Stimulated activated CD8-positive, alpha-beta memory T cell treated with anti-CD3 and anti-CD28 coated beads, Interleukin-7, amount 100 ng/mL, for 4 hours (primary cell): Measurements from ENCODE around the gene APOBEC4.
"Not testable (repeated sequence)": the region's sequence is repeated elsewhere in the genome, so short reads cannot be mapped to it uniquely, and the experiment has no call there.

Experiments
- DNase-seq, 2 donors: peaks; one replicate each; pipeline ENCODE4 v3.0.0-alpha.2; 2020; ENCODE audit warnings: low read depth in 2 of 2

APOBEC4 gene

GRCh38 chr1:183634429-183635065 lies 18.6 kb downstream of the APOBEC4 start:
- DNase-seq = no peak

DNA sequence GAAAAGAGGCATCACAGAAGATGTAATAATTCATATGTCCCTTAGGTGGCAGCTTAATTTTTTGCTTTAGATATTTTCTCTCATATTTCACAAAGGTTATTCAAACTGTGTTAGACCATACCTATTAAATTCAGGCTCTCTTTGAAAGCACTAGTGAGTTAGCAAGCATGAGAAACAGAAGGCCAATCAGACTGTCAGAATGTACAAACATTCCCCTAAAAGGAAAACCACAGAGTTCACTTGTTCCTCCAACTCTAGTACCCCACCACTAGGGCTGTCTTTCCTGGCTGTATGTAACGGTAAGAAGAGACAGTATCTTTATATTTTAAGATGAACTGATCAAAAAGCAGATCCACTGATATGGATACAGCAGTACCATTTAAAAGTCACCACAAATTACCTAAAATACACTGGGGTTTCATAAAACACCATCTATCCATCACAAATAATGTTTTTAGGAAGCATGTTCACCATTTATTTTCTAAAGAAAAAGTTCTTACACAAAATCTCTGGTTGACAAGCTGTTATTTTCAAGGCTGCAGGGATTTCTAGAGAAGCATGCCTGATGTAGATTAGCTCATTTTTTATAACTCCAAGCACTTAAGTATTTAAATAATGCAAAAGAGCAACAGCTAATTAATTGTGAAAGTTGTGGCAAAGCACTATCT lies 19.3 kb downstream of the APOBEC4 start:
- DNase-seq = no peak

GRCh38 chr1:183632964-183633363 lies 20.2 kb downstream of the APOBEC4 start:
- DNase-seq = no peak

GRCh38 chr1:183632114-183632513 lies 21.0 kb downstream of the APOBEC4 start:
- DNase-seq = no peak

GRCh38 chr1:183630748-183631147 lies 22.4 kb downstream of the APOBEC4 start:
- DNase-seq = no peak

DNA sequence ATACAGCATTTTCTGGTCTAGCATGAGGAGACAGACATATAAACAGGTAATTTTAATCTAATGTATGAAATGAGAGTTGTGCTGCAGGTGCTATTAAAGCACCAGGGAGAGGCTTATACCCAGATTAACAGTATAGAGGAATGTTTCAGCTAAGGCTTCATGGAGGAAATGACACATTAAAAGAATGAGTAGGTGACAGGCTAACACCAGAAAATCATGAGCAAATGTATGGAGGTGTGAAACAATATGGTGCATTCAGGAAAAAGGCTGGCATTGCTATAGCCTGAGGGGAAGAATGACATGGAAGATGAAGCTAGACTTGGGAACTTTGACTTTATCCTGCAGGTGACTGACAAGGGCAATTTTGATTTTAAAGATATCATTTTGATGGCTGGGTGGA lies 24.6 kb downstream of the APOBEC4 start:
- DNase-seq = no peak

GRCh38 chr1:183626236-183626635 lies 26.9 kb downstream of the APOBEC4 start:
- DNase-seq = not testable (repeated sequence)

GRCh38 chr1:183622884-183623785 lies 30.0 kb downstream of the APOBEC4 start:
- DNase-seq = peak in 1 of 2 donors; percentile 19

- DNase-seq = no peak
These were observed 31.1 kb downstream of the APOBEC4 start for GRCh38 chr1:183622013-183622412.

DNA sequence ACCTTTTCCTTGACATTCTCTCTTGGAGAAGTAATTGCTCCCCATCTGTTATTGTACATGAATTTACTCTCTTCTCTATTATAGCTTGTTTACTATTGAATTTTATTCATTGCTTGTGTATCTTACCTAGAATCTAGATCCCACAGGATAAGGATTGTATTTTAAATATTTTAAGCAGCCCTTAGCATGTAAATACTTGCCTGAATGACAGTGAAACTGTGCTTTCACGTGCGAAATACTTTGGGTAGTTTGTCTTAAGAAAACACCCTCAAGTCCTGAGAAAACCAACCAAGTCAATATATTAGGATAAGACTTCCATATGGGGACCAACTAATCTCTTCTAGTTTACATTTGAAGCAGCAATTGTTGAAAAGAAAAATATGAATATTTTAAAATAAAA lies 32.8 kb downstream of the APOBEC4 start:
- no peak for DNase-seq

DNA sequence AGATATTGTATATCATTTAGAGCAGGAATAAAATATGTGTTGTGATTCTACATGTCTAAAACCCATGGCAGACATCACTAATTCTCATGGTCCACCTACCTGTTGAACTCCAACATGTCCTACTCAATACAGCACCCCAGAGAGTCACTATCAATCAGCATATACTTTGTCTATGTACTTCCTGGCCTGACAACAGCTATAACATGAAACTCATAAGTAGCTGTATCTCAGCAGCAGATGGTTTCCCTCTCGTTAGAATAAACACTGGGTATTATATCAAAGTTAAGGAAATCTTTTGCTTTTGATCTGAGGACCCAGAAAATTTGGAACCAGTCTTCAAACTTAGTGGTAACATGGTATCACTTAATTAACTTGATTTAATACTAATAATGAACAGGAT lies 33.3 kb downstream of the APOBEC4 start:
- DNase-seq = no peak

- DNase-seq = not testable (repeated sequence)
These were observed 34.9 kb downstream of the APOBEC4 start for GRCh38 chr1:183618202-183618601.

- DNase-seq = not testable (repeated sequence)
These were observed 40.1 kb downstream of the APOBEC4 start for GRCh38 chr1:183612975-183613374.

DNA sequence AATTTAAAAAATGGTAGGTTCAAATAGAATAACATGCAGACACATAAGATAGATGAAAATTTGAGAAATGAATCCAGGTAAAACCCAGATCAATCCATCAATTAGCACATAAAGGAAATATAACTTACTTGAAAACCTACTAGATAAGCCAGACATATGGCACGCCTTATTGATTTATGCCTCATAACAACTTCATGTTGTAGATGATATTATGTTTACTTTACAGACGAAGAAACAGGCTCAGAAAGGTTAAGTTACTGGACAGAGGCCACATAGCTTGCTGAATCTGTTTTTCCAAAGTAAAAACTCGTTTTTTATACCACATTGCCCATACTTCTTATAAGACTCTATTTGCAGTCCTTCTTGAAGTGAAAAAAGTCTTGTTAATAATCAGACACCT lies 40.7 kb downstream of the APOBEC4 start:
- DNase-seq = no peak

GRCh38 chr1:183611021-183611420 lies 42.1 kb downstream of the APOBEC4 start:
- no peak for DNase-seq

DNA sequence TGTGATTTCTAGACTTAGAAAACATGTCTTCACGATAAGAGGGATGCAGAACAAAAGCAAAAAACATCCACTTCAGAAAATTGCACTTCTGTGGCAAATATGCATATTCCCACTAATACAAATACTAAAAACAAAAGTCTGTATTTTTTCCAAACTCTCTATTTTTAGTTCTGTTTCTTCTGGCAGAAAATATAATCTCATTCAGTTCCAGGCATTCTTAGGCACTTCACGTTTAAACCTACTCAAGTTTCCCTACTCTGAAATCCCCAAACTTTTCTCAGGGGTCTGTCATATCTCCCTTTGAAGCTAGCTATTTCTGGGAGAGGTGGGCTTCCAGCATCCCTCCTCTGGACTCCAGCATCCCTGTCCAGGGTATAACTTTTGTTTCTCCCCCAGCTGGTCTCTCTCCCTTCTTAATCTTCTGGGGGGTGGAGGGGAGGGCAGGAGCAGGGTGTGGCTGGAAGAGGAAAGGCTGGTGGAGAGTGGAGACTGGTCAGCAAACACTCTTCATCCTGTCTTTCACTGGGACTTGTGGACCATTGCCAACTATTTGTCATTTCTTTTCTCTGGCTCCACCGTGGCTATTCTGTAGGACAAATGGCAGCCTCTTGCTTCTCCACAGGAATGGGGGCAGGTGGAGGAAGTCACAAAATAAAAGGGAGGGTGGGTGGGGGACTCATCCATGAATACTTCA lies 43.2 kb downstream of the APOBEC4 start:
- no peak for DNase-seq

DNA sequence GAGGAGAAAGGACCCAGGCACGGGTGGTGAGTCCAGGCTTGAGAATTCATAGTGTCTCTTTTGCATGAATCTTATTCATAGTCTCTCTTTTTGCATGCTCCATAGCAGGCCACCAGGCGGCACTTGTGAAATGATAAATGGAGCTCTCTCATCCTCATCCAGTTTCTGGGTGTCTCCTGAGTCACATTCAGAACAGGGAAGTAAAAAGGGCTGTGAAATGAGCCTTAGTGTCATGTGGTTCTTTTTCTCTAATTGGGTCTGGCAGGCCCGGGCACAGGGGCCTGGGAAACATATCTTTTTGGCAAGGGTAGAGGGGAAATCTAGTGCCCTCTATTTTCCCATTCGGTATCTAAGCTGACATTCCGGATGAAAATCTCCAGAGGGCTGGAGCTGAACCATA lies 43.8 kb downstream of the APOBEC4 start:
- no peak for DNase-seq

DNA sequence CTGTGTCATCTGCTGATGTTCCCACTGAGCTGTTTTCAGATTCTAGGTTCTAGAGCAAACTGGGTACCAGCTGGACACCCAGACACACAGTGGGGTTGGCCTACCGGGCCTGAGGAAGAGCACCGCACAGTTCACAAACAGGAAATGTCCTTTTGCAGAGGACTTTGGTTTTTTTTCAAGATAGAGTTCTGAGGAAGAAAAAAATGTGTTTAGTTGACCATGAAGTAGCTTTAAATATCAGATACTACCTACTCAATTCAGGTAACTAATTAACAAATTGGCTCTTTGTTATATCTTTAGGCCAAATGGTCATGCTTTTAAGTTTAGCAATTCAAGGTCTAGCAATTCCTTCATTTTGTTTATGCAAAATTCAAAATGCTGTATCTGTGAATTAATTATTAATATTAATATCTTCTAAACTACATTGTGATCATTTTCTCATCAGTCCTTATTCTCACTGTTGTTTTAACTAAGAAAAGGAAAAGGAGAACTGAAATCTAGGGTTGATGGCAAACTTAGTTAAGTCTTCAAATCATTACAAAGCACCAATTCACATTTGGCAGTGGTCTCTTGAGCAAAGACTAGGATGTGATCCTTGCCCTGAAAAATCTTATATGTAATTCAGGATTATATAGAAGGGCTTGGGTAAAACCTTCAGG lies 45.7 kb downstream of the APOBEC4 start:
- no peak for DNase-seq

DNA sequence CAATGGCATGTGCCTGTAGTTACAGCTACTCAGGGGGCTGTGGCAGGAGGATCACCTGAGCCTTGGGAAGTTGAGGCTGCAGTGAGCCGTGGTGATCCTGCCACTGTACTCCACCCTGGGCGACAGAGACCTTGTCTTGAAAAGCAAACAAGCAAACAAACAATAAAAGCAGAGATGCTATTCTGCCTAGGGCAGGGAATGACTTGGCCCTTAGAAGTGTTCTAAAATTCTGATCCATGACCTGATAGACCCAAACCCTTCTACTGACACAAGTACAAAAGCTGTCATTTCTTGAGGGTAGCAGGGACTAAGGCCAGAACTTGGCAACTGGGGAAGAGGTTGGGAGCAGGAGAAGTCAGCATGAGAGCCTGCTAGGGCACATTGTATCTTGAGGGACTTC lies 47.2 kb downstream of the APOBEC4 start:
- no peak for DNase-seq

DNA sequence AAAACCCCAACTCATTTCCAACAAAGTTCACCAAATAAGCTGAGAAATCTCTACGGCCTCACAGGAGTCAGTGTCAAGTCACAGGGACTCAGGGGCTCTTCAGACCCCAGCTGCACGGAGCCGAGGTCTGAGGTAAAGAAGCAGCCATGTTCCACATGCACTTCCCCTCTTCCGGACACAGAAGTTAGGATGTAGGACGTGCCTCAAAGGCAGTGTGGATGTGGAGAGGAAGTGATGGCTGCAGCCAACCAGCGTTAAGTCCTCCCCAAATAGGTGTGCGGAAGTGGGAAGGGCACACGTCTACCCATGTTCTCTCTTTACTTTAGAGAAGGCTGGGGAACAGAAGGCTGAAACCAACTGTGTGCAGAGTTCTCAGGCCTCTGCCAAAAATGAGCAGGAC lies 48.3 kb downstream of the APOBEC4 start:
- no peak for DNase-seq

GRCh38 chr1:183604038-183604808 lies 48.9 kb downstream of the APOBEC4 start:
- no peak for DNase-seq
